DND-41 (cell line): Measurements from ENCODE around the gene PARVB.

ENCODE experiments used
- EZH2 ChIP-seq: IDR thresholded peaks from 3 replicates; pipeline ENCODE4 v1.6.1; 2012; ENCODE audit warnings: borderline replicate concordance, low read depth, mild to moderate bottlenecking, moderate library complexity, low read length, inconsistent platforms; ENCODE audit not compliant: severe bottlenecking
- TF ChIP-seq, protein P1 (sequence below): IDR thresholded peaks from 2 replicates; pipeline ENCODE4 v1.5.1; 2012; ENCODE audit warnings: borderline replicate concordance, low read length, moderate library complexity, mild to moderate bottlenecking; ENCODE audit not compliant: poor library complexity, severe bottlenecking; ENCODE audit errors: extremely low read depth

- TF ChIP-seq, protein P1, sequence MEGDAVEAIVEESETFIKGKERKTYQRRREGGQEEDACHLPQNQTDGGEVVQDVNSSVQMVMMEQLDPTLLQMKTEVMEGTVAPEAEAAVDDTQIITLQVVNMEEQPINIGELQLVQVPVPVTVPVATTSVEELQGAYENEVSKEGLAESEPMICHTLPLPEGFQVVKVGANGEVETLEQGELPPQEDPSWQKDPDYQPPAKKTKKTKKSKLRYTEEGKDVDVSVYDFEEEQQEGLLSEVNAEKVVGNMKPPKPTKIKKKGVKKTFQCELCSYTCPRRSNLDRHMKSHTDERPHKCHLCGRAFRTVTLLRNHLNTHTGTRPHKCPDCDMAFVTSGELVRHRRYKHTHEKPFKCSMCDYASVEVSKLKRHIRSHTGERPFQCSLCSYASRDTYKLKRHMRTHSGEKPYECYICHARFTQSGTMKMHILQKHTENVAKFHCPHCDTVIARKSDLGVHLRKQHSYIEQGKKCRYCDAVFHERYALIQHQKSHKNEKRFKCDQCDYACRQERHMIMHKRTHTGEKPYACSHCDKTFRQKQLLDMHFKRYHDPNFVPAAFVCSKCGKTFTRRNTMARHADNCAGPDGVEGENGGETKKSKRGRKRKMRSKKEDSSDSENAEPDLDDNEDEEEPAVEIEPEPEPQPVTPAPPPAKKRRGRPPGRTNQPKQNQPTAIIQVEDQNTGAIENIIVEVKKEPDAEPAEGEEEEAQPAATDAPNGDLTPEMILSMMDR: no peak
- TF ChIP-seq EZH2: no peak
Observed at GRCh38 chr22:44026066-44026629, 2.0 kb downstream of the PARVB start.
